ENCODE measurements around the gene TGFBI. TPM values are rescaled to one million over a fixed set of nuclear protein-coding genes. Genes with fewer than 3 reads are reported as not detected.

TGFBI gene
- total RNA-seq, 1 experiment from 2014 or later: 142 TPM

DNA sequence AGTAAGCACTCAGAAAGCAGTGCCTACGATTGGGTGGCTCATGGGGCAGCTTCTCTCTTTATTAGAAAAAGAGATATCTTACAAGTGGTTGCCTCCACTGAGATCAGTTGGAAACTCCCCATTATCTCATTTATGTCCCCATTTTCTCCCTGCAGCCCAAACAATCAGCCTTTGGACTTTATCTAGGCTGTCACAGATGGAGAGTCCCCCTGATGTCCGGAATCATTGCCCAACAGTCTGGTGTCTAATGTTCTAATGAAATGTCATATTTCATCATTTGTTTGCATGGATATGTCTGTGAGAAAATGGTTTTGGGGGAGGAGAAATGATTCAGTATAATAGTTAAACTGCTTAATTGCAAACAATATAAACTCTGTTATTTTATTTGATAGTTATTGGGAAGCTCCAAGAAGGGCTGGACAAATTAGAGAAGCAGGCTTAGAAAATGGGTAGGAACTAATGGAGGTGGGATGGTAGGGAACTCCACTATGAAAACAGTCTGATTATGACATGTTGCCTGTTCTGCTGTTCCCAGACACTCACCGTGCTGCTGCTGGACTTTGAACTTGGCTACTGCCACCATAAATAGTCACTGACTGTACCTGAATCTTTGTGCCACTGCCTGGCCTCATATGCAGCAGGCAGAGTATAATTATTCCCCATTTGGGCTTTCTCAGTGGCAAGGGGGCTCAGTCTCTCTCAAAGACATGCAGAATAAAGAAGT lies 65.6 kb downstream of the TGFBI start:
- Mint-ChIP-seq H3K36me3 (ENCODE audit: insufficient read depth, unreplicated experiment) (no peaks in the 10 kb centered on the region), H3K9me3 (ENCODE audit: unreplicated experiment) (no peaks in the 10 kb centered on the region), H3K27ac (ENCODE audit: unreplicated experiment) (peak overlapping the region; percentile 69), H3K4me1 (ENCODE audit: low read depth, unreplicated experiment) (peaks cover 67% of the 10 kb centered on the region), H3K27me3 (ENCODE audit: insufficient read depth, unreplicated experiment) (no peaks in the 10 kb centered on the region), H3K4me3 (ENCODE audit: unreplicated experiment) (peak overlapping the region; percentile 9)
- Histone ChIP-seq H3K9me3 (no peaks in the 10 kb centered on the region), H3K4me1 (peaks cover 65% of the 10 kb centered on the region), H3K36me3 (ENCODE audit: control insufficient read depth, insufficient read depth, low read length) (no peaks in the 10 kb centered on the region), H3K27me3 (replicated peaks; ENCODE audit: control insufficient read depth, insufficient read depth, low read length) (no peaks in the 10 kb centered on the region), H3K4me3 (ENCODE audit: low read depth, low read length) (no peak overlapping the region)
- peak; percentile 51 to 75 for DNase-seq
- no TSS peak for BruUV-seq (replicated peaks)
- ChIA-PET POLR2A (no interaction called here), CTCF (no interaction called here)
- TF ChIP-seq, protein P1, sequence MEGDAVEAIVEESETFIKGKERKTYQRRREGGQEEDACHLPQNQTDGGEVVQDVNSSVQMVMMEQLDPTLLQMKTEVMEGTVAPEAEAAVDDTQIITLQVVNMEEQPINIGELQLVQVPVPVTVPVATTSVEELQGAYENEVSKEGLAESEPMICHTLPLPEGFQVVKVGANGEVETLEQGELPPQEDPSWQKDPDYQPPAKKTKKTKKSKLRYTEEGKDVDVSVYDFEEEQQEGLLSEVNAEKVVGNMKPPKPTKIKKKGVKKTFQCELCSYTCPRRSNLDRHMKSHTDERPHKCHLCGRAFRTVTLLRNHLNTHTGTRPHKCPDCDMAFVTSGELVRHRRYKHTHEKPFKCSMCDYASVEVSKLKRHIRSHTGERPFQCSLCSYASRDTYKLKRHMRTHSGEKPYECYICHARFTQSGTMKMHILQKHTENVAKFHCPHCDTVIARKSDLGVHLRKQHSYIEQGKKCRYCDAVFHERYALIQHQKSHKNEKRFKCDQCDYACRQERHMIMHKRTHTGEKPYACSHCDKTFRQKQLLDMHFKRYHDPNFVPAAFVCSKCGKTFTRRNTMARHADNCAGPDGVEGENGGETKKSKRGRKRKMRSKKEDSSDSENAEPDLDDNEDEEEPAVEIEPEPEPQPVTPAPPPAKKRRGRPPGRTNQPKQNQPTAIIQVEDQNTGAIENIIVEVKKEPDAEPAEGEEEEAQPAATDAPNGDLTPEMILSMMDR (IDR thresholded peaks at IDR 0.05; ENCODE audit: insufficient read depth in 1 of 2, low read depth in 1 of 2, low read length in 1 of 2, severe bottlenecking in 1 of 2, unreplicated experiment in 1 of 2): no peak
- intact Hi-C loops (cut with micrococcal nuclease; ENCODE audit: unreplicated experiment): loop anchor here (1.0 kb wide), 1 partner anchor 29 kb away; no protein-coding TSS in a partner anchor

DNA sequence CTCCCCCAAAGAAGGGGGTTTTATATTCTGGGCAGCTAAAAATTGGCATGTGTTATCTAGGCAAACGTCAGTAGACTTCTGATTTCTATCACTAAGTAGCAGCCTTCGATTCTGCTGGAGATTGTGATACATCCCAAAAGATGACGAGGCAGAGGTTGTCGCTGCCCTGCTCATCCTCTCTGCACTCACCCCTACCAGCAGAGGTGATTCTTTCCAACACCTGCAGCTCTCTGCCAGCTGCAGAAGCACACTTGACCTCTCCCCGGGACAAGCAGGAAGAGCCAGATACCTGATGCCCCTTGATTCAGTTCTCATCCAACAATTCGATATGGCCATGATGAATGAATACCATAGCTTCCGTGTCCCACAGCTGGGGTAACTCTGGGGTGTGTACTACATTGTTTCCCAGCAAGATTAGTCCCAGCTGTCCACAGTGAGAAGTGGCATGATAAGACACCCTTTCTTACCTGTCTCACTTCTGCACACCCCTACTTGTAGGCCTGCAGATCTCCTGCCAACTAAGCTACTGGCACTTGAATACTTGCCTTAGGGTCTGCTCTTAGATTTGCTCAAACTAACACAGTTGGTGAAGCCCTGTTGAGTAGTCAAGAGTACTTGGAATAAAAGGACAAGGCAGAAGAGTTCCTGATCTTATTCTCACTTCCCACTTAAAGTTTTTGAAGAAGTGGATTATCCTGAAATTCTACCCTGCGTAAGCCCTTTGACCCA lies 66.3 kb downstream of the TGFBI start:
- no peaks in the 10 kb centered on the region for H3K9me3 Mint-ChIP-seq (ENCODE audit: unreplicated experiment)
- H3K27me3 ChIP-seq (replicated peaks; ENCODE audit: control insufficient read depth, insufficient read depth, low read length): no peaks in the 10 kb centered on the region
- intact Hi-C loops (cut with micrococcal nuclease; ENCODE audit: unreplicated experiment): loop anchor here (1.0 kb wide), 1 partner anchor 28 kb away; no protein-coding TSS in a partner anchor
- peaks cover 66% of the 10 kb centered on the region for H3K4me1 Mint-ChIP-seq (ENCODE audit: low read depth, unreplicated experiment)
- no peaks in the 10 kb centered on the region for H3K36me3 Mint-ChIP-seq (ENCODE audit: insufficient read depth, unreplicated experiment)
- no peaks in the 10 kb centered on the region for H3K9me3 ChIP-seq
- TSS peak; percentile 64 for BruUV-seq (replicated peaks)
- no peak overlapping the region for H3K4me3 ChIP-seq (ENCODE audit: low read depth, low read length)
- ChIA-PET CTCF (no interaction called here), POLR2A (no interaction called here)
- peak overlapping the region; percentile 69 for H3K27ac Mint-ChIP-seq (ENCODE audit: unreplicated experiment)
- no peaks in the 10 kb centered on the region for H3K36me3 ChIP-seq (ENCODE audit: control insufficient read depth, insufficient read depth, low read length)
- no peak overlapping the region for H3K4me3 Mint-ChIP-seq (ENCODE audit: unreplicated experiment)
- TF ChIP-seq, protein P1 (IDR thresholded peaks at IDR 0.05; ENCODE audit: insufficient read depth in 1 of 2, low read depth in 1 of 2, low read length in 1 of 2, severe bottlenecking in 1 of 2, unreplicated experiment in 1 of 2): no peak
- H3K4me1 ChIP-seq: peaks cover 72% of the 10 kb centered on the region
- DNase-seq: no peak
- no peaks in the 10 kb centered on the region for H3K27me3 Mint-ChIP-seq (ENCODE audit: insufficient read depth, unreplicated experiment)

DNA sequence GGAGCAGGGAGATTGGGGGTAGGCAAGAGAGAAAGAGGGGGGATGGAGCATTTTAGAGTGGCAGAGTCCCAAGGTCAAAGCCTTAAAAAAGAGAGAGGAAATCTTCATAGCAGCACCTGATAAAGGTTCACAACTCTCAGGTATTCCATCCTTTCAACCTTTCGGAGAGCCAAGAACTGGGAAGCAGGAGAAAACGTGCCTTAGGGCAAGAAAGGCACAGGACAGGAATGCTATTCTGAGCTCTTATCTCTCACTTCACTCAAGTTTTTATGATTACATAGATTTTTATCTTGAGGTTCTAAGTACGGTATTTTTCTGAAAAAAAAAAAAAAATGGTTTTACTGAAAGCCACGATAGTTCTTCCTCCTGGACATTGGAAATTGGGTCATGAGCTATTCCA lies 69.4 kb downstream of the TGFBI start:
- peak; percentile 82 to 92 for DNase-seq
- H3K4me1 ChIP-seq: peaks cover 97% of the 10 kb centered on the region
- TF ChIP-seq, protein P1 (IDR thresholded peaks at IDR 0.05; ENCODE audit: insufficient read depth in 1 of 2, low read depth in 1 of 2, low read length in 1 of 2, severe bottlenecking in 1 of 2, unreplicated experiment in 1 of 2): no peak
- H3K27ac Mint-ChIP-seq (ENCODE audit: unreplicated experiment): peak overlapping the region; percentile 81
- no peaks in the 10 kb centered on the region for H3K36me3 Mint-ChIP-seq (ENCODE audit: insufficient read depth, unreplicated experiment)
- no peaks in the 10 kb centered on the region for H3K27me3 ChIP-seq (replicated peaks; ENCODE audit: control insufficient read depth, insufficient read depth, low read length)
- no peaks in the 10 kb centered on the region for H3K36me3 ChIP-seq (ENCODE audit: control insufficient read depth, insufficient read depth, low read length)
- intact Hi-C loops (cut with micrococcal nuclease; ENCODE audit: unreplicated experiment): loop anchor here (1.0 kb wide), 5 partner anchors 20 to 147 kb away; partner anchors contain the start of gene SMAD5
- ChIA-PET POLR2A (interaction anchor here (0.6 to 1.0 kb wide), 4 partner anchors 24 to 35 kb away, joined by 4 to 16 read pairs (median 8); partner anchors contain the start of gene SMAD5), CTCF (interaction anchor here (0.6 to 1.8 kb wide), 4 partner anchors 11 to 1313 kb away, joined by 3 to 7 read pairs (median 4); no protein-coding TSS in a partner anchor)
- no peaks in the 10 kb centered on the region for H3K27me3 Mint-ChIP-seq (ENCODE audit: insufficient read depth, unreplicated experiment)
- H3K4me3 Mint-ChIP-seq (ENCODE audit: unreplicated experiment): peak overlapping the region; percentile 54
- no peaks in the 10 kb centered on the region for H3K9me3 ChIP-seq
- H3K4me1 Mint-ChIP-seq (ENCODE audit: low read depth, unreplicated experiment): peaks cover 71% of the 10 kb centered on the region
- no peaks in the 10 kb centered on the region for H3K9me3 Mint-ChIP-seq (ENCODE audit: unreplicated experiment)
- H3K4me3 ChIP-seq (ENCODE audit: low read depth, low read length): no peak overlapping the region
- no TSS peak for BruUV-seq (replicated peaks)
